Eye (tissue), 1 donor: ENCODE results near the gene ZBTB24.

Experiments
- DNase-seq: peaks from one replicate; pipeline ENCODE4 v3.0.0-alpha.2; 2015

Gene ZBTB24

DNA sequence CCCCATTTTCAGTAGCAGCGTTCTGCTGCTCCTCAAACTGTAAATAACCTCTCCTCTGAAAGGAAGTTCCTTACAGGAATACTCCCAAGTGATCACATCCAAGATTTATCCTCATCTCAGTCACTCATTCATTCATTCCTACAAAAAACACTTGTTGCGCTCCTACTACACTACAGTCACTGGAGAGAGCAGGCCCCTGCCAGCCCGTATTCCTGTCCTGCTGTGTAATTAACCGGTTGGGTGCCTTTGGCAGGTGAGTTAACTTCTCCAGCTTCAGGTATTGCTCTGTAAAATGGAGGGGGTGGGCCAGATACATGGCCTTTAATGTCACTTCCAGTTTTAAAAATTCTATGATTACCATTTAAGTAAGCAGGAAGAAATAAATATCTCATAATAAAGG, 15.0 kb upstream of the ZBTB24 start:
- DNase-seq = no peak

DNA sequence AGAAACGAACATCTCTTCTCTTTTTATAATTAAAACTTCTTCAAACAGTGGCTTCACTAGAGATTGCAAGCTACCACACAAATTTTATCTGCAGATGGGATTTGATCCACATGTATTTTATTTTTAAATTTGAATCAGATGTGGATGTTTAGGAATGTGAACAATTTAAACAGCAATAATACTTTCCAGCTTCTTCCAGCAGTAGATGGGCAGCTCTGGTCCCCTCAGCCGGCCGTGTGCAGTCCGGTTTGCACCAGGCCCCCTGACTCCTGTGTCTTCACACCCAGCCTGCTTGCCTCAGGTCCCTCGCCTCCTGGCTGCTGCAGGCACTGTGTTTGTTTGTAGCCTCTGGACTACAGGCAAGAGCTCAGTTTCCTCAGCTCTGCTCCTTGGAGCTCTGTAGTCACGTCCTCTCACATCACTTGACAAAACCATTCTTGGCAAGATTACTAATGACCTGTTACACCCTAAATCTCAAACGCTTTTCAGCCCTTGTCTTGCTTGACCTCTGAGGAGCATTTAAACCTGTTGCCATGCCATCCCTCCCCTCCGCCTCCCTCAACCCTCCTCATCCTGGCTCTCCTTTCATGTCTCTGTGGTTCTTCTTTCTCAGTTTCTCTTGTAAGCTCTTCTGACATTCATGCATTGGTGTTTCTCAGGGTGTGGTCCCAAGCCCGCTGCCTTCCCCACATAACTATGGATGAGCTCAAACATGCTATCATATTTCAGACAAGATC, 13.2 kb upstream of the ZBTB24 start:
- peak; percentile 26 for DNase-seq

DNA sequence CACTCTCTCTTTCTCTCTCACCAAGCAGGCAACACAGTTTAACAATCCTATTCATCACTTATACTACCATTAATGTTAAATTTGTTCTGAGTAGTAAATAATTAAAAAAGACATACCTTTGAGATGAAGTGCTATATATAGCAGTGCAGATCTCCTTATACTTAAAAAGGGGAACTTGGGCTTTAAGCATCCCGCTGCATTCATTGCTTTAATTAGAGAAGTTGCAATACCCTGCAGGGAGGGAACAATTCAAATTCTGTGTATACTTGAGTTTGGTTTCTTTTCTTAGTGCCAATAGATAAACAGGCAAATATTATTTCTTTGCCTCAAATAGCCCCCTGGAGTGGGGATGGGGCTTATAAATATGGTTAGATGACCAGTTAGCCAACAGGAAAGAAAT, 10.8 kb upstream of the ZBTB24 start:
- DNase-seq = no peak

- DNase-seq = peak; percentile 74
Observed at GRCh38 chr6:109491207-109491938, 8.4 kb upstream of the ZBTB24 start.

- DNase-seq = peak; percentile 74
Observed at GRCh38 chr6:109490713-109491112, 7.7 kb upstream of the ZBTB24 start.

GRCh38 chr6:109488001-109488400, 5.0 kb upstream of the ZBTB24 start:
- DNase-seq = no peak

- DNase-seq = no peak
Observed at GRCh38 chr6:109486068-109486467, 3.0 kb upstream of the ZBTB24 start.

GRCh38 chr6:109485266-109485935, 2.4 kb upstream of the ZBTB24 start:
- DNase-seq = no peak

DNA sequence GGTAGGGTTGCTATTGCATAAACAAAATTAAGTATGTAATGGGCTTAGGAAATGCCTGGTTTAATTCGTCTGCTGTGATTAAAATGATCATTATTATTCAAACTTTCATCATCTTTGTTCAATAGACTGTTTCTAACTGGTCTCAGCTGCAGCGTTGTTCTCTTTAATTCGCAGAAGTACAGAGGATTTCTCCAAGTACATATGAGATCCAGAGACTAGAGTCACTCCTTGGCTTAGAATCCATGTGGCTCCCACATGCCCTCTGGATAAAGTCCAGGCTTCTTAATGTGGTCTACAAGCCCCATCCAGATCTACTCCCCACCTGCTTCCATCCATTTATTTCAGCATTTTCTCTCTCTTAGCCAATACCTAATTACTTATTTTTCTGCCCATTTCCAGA, 1.1 kb upstream of the ZBTB24 start:
- peak; percentile 35 for DNase-seq

DNA sequence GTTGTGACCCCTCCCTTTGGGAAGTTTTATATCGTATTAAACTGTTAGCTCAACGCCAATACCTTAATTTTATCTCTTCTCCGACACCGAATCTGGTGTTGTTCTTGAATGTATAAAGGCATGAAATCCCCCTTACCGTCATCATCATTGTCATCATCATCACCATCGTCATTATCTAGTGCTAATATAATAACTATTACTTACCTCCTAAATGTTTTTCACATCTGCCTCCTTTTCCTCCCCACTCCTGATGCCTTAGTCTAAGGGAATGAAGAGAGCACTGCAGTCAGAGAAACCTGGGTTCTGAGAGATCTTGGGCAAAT, 677 bp upstream of the ZBTB24 start:
- DNase-seq = no peak

DNA sequence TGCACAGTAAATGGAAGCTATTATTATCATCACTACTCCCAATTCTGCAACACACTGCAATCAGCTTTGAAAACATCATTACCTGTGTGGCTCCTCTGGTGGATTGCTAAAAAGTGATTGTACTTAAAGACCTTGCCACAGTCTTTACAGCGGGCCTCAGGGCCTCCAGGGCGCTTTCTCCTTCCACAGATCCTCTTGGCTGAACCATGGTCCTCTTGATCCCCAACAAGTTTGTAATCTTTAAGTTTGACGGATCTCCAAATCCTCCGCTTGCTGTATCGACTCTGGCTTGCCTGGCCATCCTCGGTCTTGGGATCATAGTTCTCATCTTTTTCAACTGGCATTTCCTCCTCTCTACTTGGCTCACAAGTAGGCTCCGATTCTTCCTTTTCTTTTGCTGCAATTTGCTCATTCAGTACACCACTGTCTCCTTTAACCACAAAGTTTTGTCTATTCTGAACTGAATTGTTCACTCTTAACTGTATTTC, 2.0 kb downstream of the ZBTB24 start:
- DNase-seq = no peak

DNA sequence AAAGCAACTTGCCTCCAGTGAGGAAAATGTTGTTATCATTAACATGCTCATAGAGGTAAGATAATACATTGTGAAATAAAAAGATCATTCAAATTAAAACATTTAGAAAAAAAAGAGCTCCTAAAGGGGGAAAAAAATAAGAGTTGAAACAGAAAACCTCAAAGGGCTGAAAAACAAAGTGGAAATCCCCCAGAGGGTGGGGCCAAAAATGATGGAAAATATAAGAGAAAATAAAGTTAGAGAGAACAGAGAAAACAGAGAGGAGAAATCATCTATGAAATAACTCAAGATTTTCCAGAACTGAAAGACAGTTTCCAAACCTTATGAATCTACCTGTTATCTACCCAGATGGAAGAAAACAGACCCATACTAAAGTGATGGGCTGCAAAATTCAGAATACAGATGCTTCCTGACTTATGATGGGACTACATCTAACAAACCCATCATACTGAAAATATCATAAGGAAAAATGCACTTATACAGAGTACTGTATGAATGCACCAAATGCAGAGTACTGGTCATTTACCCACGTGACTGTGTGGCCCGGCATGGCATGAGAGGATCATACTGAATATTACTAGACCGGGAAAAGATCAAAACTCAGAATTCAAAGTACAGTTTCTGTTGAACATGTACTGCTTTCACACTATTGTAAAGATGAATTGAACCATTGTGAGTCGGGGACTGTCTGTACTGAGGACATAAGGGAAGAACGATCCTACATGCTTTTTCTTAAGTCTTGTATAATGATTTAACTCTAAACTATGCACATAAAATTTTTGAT, 4.0 kb downstream of the ZBTB24 start:
- no peak for DNase-seq

DNA sequence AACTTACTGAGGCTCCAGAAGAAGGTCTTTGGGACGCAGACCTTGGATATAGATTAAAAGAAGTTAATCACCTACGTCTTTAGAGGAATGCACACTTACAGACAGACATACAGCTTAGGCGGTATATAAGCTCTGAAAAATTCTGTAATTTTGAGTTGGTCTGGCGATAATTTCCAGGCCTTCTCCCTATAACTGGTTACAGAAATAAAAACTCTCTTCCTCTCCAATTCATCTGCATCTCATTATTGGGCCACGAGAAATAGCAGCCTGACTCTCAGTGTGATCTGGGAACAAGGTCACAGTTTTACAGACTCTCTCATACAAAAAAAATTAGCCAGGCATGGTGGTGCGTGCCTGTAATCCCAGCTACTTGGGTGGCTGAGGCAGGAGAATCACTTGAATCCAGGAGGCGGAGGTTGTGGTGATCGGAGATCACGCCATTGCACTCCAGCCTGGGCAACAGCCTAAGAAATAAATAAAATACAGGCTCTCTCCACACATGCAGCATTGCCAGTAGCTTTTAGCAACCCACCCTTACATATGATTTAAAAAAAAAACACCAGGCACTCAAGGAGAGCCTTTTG, 4.7 kb downstream of the ZBTB24 start:
- no peak for DNase-seq

DNA sequence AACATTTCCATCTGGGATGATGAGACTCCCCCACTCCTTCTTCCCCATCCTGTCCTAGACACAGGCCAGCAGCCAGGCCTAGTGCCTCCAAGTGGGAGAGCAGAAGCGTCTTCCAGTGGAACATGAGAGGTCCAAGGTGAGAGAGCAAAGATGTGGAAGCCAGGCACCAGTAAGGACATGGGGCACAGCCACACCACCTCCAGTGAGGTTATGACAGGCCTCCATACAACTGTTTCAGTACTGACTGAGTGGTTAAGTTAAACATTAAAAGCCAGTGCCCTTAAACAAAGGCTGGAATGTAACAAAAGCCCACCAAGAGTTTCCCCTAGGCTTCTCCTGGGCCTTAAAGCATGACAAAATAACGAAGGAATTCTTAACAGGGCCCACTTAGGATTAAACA, 5.3 kb downstream of the ZBTB24 start:
- no peak for DNase-seq

- no peak for DNase-seq
Observed at GRCh38 chr6:109477184-109477583, 5.8 kb downstream of the ZBTB24 start.

DNA sequence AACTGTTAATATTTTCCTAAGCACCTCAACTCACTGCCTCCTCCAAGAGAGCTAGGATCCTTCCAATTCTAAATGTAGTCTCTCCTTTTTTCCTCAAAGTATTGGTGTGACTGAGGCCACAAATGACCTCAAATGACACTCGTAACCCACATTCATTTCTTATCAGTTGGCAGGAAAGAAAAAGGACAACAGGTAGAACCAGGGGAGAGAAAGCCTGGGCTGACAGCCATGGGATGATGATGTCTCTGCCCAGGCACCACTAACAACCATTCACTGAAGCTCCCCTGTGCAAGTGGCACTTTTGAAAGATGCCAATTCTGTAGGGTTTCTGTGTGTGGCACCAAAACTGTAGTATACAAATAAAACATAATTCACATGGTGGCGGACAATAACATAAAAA, 7.4 kb downstream of the ZBTB24 start:
- no peak for DNase-seq

GRCh38 chr6:109474995-109475394, 8.0 kb downstream of the ZBTB24 start:
- DNase-seq = no peak

- no peak for DNase-seq
Observed at GRCh38 chr6:109473120-109473519, 9.9 kb downstream of the ZBTB24 start.

DNA sequence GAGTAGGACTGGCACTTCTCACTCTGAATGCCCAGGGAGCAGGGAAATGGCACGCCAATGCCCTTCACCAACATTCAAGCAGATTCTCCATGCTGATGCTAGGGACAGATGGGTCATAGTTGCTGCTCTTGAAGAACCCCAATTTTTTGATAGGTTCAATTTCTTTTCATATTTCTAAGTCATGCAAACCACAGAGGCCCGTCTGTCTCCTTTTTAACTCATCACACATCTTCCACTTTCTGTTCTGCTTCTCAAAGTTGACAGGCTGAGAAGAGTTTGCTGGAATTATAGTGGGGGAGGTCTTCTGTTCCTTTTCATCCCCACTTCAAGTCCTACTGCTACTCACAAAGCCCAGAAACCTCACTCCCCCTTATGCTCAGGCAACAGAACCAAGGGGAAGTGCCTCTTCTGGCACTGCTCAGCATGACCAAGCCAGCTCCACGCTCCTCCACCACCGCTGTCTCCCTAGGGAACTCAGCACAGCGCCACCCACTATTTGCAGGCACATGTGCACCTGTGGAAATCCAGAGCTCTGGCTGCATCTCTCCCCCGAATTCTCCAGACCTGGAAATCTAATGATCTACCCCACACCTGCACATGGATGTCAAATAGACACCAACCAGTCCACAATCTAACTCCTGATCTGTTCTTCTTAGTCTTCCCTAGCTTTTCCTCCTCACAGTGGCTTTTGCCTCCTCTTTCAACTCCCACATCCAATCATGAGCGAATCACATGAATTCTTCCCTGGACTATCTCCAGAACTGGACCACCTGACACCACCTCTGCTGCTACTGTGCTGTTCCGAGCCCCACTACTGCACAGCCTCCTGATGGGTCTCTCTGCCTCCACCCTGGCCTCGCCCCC, 10.7 kb downstream of the ZBTB24 start:
- no peak for DNase-seq

DNA sequence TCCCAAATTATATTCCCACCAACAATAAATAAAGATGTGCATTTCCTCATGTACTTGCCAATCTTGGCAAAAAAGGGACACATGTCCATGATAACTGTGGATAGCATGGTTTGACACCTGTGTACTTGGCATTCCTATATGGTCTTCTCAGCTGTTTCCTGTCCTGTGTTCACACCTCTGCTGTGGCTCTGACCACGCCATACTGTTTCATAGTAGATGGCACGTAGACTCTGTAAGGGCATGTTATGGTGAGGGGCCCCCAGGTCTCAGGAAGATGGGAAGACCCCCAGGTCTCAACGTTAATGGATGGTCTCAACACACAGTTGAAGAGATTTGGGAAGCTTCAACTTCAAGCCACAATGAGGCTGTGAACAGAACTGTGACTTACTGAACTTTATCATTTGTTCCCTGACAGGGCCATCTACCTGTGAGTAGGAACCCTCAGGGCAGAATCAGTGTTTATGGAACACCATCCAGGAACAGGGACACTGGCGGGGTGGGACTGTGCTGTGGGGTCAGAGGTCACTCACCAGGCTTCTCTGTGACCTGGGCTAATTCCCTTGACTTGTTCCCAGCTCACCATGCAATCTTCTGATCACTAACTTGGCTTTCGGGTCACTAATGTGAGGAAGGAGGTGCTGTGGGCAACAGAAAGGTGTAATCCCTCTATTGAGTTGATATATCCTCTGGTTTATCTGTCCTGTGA, 11.8 kb downstream of the ZBTB24 start:
- DNase-seq = no peak

- no peak for DNase-seq
Observed at GRCh38 chr6:109469591-109470189, 13.3 kb downstream of the ZBTB24 start.
